Measurements from ENCODE around the gene GPR143. TPM values are rescaled to one million over a fixed set of nuclear protein-coding genes. Genes with fewer than 3 reads are reported as not detected.

Gene GPR143
- total RNA-seq, 1 experiment from 2014 or later: not detected

DNA sequence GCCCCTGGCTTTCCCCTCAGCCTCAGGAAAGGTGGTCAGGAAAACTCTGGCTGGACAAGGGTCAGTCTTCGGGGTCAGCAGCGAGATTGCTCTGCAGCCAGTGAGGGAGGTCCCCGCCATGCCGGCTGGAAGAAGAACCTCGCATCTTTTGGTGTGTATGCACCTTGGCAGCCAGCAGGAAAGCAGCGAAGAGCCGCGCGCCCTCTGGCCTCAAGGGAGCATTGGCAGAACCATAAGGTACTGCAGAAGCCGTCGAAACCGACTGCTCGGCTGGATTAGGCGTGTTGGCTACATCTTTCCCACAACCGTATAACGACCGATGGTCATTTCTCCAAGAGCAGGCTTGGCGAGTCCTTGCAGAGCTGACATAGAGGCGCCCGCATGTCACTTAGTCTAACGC lies 48.3 kb downstream of the GPR143 start:
- in situ Hi-C loops (cut with HindIII; ENCODE audit: low pct_unique_long_range_greater_than_20kb, low sequenced_read_pairs) (no loop called here), intact Hi-C loops (cut with micrococcal nuclease; ENCODE audit: unreplicated experiment) (no loop called here)
- Histone ChIP-seq H3K36me3 (ENCODE audit: control insufficient read depth, insufficient read depth, low read length) (no peaks in the 10 kb centered on the region), H3K4me1 (ENCODE audit: control insufficient read depth, insufficient read depth, low read length) (no peaks in the 10 kb centered on the region), H3K9me3 (ENCODE audit: control insufficient read depth, insufficient read depth, low read depth, low read length) (no peaks in the 10 kb centered on the region), H3K4me3 (ENCODE audit: low read depth in 2 of 2, low read length in 2 of 2) (no peak overlapping the region), H3K27me3 (ENCODE audit: control insufficient read depth, insufficient read depth, low read length) (no peaks in the 10 kb centered on the region), H3K27ac (ENCODE audit: low read length) (no peak overlapping the region)
- ChIA-PET POLR2A (no interaction called here), CTCF (no interaction called here)
- no peak for ATAC-seq
- DNase-seq (ENCODE audit: low read depth, low spot score): no peak
- BruUV-seq (replicated peaks): no TSS peak
- no peak for TF ChIP-seq POLR2AphosphoS5 (IDR thresholded peaks at IDR 0.05; ENCODE audit: low read depth, low read length)
- TF ChIP-seq TCF7L2 (IDR thresholded peaks at IDR 0.05; ENCODE audit: low read depth, low read length): no peak
- no peak for TF ChIP-seq SIN3A (IDR thresholded peaks at IDR 0.05; ENCODE audit: borderline replicate concordance, insufficient read depth, low read depth, low read length)
- TF ChIP-seq, protein P1, sequence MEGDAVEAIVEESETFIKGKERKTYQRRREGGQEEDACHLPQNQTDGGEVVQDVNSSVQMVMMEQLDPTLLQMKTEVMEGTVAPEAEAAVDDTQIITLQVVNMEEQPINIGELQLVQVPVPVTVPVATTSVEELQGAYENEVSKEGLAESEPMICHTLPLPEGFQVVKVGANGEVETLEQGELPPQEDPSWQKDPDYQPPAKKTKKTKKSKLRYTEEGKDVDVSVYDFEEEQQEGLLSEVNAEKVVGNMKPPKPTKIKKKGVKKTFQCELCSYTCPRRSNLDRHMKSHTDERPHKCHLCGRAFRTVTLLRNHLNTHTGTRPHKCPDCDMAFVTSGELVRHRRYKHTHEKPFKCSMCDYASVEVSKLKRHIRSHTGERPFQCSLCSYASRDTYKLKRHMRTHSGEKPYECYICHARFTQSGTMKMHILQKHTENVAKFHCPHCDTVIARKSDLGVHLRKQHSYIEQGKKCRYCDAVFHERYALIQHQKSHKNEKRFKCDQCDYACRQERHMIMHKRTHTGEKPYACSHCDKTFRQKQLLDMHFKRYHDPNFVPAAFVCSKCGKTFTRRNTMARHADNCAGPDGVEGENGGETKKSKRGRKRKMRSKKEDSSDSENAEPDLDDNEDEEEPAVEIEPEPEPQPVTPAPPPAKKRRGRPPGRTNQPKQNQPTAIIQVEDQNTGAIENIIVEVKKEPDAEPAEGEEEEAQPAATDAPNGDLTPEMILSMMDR (IDR thresholded peaks at IDR 0.05): no peak

DNA sequence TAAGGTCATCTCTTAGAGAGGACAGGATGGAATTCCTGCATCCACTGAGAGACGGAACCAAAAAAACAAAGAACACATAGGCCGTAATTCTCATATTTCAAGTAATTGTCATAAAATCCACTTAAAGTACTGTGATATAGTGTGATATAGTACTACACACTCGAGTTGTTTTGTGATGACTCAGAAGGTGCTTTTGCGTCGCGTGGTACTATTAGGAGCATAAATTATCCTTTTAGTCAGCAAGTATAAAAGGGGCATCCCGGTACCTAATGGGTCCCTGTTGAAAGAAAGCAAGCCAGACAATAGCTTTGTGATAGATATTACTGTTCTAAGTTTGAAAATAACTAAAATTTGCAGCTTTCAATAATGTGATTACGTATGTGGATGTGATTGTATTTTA lies 55.3 kb downstream of the GPR143 start:
- ChIA-PET CTCF (no interaction called here), POLR2A (no interaction called here)
- Histone ChIP-seq H3K36me3 (ENCODE audit: control insufficient read depth, insufficient read depth, low read length) (no peaks in the 10 kb centered on the region), H3K4me1 (ENCODE audit: control insufficient read depth, insufficient read depth, low read length) (no peaks in the 10 kb centered on the region), H3K27ac (ENCODE audit: low read length) (no peak overlapping the region), H3K27me3 (ENCODE audit: control insufficient read depth, insufficient read depth, low read length) (no peaks in the 10 kb centered on the region), H3K4me3 (ENCODE audit: low read depth in 2 of 2, low read length in 2 of 2) (no peak overlapping the region), H3K9me3 (ENCODE audit: control insufficient read depth, insufficient read depth, low read depth, low read length) (no peaks in the 10 kb centered on the region)
- no TSS peak for BruUV-seq (replicated peaks)
- intact Hi-C loops (cut with micrococcal nuclease; ENCODE audit: unreplicated experiment) (no loop called here), in situ Hi-C loops (cut with HindIII; ENCODE audit: low pct_unique_long_range_greater_than_20kb, low sequenced_read_pairs) (no loop called here)
- DNase-seq (ENCODE audit: low read depth, low spot score): no peak
- TF ChIP-seq, protein P1 (IDR thresholded peaks at IDR 0.05): no peak
- TF ChIP-seq SIN3A (IDR thresholded peaks at IDR 0.05; ENCODE audit: borderline replicate concordance, insufficient read depth, low read depth, low read length): no peak
- no peak for TF ChIP-seq TCF7L2 (IDR thresholded peaks at IDR 0.05; ENCODE audit: low read depth, low read length)
- TF ChIP-seq, protein P2, sequence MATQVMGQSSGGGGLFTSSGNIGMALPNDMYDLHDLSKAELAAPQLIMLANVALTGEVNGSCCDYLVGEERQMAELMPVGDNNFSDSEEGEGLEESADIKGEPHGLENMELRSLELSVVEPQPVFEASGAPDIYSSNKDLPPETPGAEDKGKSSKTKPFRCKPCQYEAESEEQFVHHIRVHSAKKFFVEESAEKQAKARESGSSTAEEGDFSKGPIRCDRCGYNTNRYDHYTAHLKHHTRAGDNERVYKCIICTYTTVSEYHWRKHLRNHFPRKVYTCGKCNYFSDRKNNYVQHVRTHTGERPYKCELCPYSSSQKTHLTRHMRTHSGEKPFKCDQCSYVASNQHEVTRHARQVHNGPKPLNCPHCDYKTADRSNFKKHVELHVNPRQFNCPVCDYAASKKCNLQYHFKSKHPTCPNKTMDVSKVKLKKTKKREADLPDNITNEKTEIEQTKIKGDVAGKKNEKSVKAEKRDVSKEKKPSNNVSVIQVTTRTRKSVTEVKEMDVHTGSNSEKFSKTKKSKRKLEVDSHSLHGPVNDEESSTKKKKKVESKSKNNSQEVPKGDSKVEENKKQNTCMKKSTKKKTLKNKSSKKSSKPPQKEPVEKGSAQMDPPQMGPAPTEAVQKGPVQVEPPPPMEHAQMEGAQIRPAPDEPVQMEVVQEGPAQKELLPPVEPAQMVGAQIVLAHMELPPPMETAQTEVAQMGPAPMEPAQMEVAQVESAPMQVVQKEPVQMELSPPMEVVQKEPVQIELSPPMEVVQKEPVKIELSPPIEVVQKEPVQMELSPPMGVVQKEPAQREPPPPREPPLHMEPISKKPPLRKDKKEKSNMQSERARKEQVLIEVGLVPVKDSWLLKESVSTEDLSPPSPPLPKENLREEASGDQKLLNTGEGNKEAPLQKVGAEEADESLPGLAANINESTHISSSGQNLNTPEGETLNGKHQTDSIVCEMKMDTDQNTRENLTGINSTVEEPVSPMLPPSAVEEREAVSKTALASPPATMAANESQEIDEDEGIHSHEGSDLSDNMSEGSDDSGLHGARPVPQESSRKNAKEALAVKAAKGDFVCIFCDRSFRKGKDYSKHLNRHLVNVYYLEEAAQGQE (IDR thresholded peaks at IDR 0.05; ENCODE audit: insufficient read depth in 1 of 2, low read depth in 2 of 2, low read length in 1 of 2): no peak
- no peak for TF ChIP-seq POLR2AphosphoS5 (IDR thresholded peaks at IDR 0.05; ENCODE audit: low read depth, low read length)
- ATAC-seq: no peak
